Measurements from ENCODE around the gene UBE2H. TPM values are rescaled to one million over a fixed set of nuclear protein-coding genes. Genes with fewer than 3 reads are reported as not detected.

UBE2H gene
- total RNA-seq, 2 donors from 2014 or later: 92.6 to 93.4 TPM

DNA sequence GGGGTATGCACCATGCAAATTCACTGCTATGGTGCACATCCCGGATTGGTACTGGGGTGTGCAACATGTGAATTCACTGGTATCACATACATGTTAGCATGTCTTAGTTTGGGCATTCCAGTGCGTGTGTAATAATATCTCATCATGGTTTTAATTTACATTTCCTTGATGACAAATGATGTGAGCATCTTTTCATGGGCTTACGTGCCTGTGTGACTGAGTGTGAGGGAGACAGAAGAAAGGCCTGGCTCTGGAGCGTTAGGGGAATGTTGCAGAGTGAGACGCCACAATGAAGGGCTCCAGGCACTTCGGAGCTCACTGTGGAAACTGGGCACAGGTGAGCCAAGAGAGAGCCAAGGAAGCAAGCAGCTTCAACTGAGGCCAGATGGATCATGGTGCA is 162.6 kb downstream of the UBE2H start:
- 87 to 92% methylated on average over 6 of the region's 6 CpGs for WGBS, 2 donors
- H3K4me1 ChIP-seq: peaks cover 7% of the 10 kb centered on the region
- H3K4me3 ChIP-seq: no peak overlapping the region
- DNase-seq (no peak), ATAC-seq (no peak)
- no peaks in the 10 kb centered on the region for H3K9me3 ChIP-seq
- TF ChIP-seq, protein P1, sequence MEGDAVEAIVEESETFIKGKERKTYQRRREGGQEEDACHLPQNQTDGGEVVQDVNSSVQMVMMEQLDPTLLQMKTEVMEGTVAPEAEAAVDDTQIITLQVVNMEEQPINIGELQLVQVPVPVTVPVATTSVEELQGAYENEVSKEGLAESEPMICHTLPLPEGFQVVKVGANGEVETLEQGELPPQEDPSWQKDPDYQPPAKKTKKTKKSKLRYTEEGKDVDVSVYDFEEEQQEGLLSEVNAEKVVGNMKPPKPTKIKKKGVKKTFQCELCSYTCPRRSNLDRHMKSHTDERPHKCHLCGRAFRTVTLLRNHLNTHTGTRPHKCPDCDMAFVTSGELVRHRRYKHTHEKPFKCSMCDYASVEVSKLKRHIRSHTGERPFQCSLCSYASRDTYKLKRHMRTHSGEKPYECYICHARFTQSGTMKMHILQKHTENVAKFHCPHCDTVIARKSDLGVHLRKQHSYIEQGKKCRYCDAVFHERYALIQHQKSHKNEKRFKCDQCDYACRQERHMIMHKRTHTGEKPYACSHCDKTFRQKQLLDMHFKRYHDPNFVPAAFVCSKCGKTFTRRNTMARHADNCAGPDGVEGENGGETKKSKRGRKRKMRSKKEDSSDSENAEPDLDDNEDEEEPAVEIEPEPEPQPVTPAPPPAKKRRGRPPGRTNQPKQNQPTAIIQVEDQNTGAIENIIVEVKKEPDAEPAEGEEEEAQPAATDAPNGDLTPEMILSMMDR (IDR thresholded peaks at IDR 0.05): no peak
- no peak for TF ChIP-seq POLR2A (IDR thresholded peaks at IDR 0.05)
- H3K27me3 ChIP-seq: peaks cover 0 to 9% of the 10 kb centered on the region in 2 donors
- no peak overlapping the region for H3K27ac ChIP-seq
- intact Hi-C loops (cut with DNase I): no loop called here
- no peaks in the 10 kb centered on the region for H3K36me3 ChIP-seq (replicated peaks in 1 of 2; ENCODE audit: insufficient read depth in 1 of 2, low read depth in 2 of 2)

DNA sequence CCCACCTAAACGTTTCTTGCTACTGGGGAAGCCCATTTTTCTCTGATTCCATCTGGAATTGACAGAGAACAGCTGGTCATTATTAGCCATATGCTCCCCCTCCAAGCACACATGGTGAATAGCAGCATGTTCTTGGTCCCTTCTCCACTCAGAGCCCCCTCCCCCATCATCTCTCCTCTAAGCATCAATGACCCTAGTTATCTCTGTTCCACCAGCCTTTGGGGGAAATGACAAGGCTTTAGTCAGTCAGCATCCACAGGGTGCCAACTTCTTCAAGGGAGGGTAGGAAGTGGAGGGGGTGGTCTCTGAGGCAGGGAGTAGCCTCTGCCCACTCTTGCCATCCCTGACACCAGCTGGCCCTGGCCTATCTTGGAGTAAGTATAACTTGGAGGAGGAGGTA is 163.1 kb downstream of the UBE2H start:
- ATAC-seq (no peak), DNase-seq (no peak)
- Histone ChIP-seq H3K27me3 (peaks cover 0 to 13% of the 10 kb centered on the region in 2 donors), H3K4me3 (no peak overlapping the region), H3K4me1 (peaks cover 11% of the 10 kb centered on the region), H3K27ac (no peak overlapping the region), H3K9me3 (no peaks in the 10 kb centered on the region), H3K36me3 (replicated peaks in 1 of 2; ENCODE audit: insufficient read depth in 1 of 2, low read depth in 2 of 2) (no peaks in the 10 kb centered on the region)
- no peak for TF ChIP-seq POLR2A (IDR thresholded peaks at IDR 0.05)
- TF ChIP-seq, protein P1 (IDR thresholded peaks at IDR 0.05): no peak
- intact Hi-C loops (cut with DNase I): no loop called here
- WGBS, 2 donors: 50 to 75% methylated on average over 1 of the region's 1 CpG

DNA sequence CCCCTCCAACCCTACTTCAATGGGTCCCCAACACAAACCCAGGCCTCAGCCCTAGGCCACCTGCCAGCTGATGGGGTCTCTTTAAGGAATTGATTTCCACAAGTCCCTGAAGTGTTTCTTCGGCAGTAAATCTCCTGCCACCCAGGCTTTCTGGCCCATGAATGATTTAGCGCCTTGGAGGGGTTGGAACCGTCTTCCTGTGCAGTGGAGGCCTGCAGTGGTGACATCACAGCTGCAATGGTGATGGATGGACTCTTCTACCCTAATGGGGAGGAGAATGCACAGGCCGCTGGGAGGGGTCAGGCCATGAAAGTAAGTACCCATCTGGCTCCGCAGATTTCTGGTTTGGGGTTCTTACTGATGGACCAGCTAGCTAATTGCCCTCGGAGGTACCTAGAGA is 163.8 kb downstream of the UBE2H start:
- Histone ChIP-seq H3K9me3 (no peaks in the 10 kb centered on the region), H3K4me3 (no peak overlapping the region), H3K36me3 (replicated peaks in 1 of 2; ENCODE audit: insufficient read depth in 1 of 2, low read depth in 2 of 2) (no peaks in the 10 kb centered on the region), H3K27me3 (peaks cover 0 to 13% of the 10 kb centered on the region in 2 donors), H3K27ac (no peak overlapping the region), H3K4me1 (peaks cover 14% of the 10 kb centered on the region)
- intact Hi-C loops (cut with DNase I): no loop called here
- no peak for ATAC-seq
- WGBS, 2 donors: 91 to 96% methylated on average over 6 of the region's 6 CpGs
- DNase-seq: peak in 1 of 4 donors; percentile 5
- no peak for TF ChIP-seq POLR2A (IDR thresholded peaks at IDR 0.05)
- TF ChIP-seq, protein P1 (IDR thresholded peaks at IDR 0.05): no peak

DNA sequence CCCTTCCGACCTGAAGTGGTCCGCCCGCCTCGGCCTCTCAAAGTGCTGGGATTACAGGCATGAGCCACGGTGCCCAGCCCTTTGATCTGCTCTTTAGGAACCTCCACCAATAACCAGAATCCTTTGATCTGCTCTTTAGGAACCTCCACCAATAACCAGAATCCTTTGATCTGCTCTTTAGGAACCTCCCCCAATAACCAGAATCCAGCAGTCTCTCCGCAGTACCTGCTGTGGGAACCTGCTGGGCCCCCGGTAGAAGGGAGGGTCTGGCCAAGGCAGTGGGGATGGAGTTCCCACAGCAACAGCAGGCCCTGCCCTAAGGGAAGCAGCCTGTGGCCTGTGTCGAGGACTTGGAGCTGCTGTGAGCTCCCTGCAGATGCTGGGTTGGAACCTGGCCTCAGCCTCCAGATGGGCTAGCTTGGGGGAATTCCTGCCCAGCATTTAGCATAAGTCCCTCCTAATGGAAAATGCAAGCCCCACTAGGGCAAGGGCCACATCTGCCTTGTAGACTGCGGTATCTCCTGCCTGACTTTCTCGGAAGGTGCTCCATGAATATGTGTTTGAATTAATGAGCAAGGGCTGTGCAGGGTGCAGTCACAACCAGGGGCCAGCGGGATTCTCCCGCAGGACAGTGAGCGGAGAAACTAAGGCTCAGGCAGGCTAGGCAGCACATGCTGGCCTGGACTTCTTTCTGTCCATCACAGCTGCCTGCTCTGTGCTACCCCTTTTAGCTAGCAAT is 165.8 kb downstream of the UBE2H start:
- Histone ChIP-seq H3K27me3 (peaks cover 0 to 23% of the 10 kb centered on the region in 2 donors), H3K4me3 (no peak overlapping the region), H3K36me3 (replicated peaks in 1 of 2; ENCODE audit: insufficient read depth in 1 of 2, low read depth in 2 of 2) (no peaks in the 10 kb centered on the region), H3K4me1 (peaks cover 29% of the 10 kb centered on the region), H3K27ac (no peak overlapping the region), H3K9me3 (no peaks in the 10 kb centered on the region)
- TF ChIP-seq, protein P1 (IDR thresholded peaks at IDR 0.05): no peak
- no peak for TF ChIP-seq POLR2A (IDR thresholded peaks at IDR 0.05)
- intact Hi-C loops (cut with DNase I): no loop called here
- DNase-seq (peak in 1 of 4 donors; percentile 2), ATAC-seq (no peak)
- WGBS, 2 donors: 74 to 77% methylated on average over 9 to 13 of the region's 13 CpGs

Data from body of pancreas (tissue), 4 donors.